Activated T-helper 9 cell treated with anti-CD3 and anti-CD28 coated beads, Interleukin-2, amount 50 U/mL, for 16 hours (primary cell): ENCODE results near the gene EIF4G3.
"Not testable (repeated sequence)": the region's sequence is repeated elsewhere in the genome, so short reads cannot be mapped to it uniquely, and the experiment has no call there.

Experiments used
- DNase-seq: peaks from one replicate; pipeline ENCODE4 v3.0.0-alpha.2; 2020; ENCODE audit warnings: low read depth

EIF4G3 gene, protein sequence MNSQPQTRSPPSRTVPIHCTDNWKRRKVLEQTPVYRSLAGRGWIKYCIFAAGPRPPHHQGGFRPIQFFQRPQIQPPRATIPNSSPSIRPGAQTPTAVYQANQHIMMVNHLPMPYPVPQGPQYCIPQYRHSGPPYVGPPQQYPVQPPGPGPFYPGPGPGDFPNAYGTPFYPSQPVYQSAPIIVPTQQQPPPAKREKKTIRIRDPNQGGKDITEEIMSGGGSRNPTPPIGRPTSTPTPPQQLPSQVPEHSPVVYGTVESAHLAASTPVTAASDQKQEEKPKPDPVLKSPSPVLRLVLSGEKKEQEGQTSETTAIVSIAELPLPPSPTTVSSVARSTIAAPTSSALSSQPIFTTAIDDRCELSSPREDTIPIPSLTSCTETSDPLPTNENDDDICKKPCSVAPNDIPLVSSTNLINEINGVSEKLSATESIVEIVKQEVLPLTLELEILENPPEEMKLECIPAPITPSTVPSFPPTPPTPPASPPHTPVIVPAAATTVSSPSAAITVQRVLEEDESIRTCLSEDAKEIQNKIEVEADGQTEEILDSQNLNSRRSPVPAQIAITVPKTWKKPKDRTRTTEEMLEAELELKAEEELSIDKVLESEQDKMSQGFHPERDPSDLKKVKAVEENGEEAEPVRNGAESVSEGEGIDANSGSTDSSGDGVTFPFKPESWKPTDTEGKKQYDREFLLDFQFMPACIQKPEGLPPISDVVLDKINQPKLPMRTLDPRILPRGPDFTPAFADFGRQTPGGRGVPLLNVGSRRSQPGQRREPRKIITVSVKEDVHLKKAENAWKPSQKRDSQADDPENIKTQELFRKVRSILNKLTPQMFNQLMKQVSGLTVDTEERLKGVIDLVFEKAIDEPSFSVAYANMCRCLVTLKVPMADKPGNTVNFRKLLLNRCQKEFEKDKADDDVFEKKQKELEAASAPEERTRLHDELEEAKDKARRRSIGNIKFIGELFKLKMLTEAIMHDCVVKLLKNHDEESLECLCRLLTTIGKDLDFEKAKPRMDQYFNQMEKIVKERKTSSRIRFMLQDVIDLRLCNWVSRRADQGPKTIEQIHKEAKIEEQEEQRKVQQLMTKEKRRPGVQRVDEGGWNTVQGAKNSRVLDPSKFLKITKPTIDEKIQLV (N-terminal part only)

DNA sequence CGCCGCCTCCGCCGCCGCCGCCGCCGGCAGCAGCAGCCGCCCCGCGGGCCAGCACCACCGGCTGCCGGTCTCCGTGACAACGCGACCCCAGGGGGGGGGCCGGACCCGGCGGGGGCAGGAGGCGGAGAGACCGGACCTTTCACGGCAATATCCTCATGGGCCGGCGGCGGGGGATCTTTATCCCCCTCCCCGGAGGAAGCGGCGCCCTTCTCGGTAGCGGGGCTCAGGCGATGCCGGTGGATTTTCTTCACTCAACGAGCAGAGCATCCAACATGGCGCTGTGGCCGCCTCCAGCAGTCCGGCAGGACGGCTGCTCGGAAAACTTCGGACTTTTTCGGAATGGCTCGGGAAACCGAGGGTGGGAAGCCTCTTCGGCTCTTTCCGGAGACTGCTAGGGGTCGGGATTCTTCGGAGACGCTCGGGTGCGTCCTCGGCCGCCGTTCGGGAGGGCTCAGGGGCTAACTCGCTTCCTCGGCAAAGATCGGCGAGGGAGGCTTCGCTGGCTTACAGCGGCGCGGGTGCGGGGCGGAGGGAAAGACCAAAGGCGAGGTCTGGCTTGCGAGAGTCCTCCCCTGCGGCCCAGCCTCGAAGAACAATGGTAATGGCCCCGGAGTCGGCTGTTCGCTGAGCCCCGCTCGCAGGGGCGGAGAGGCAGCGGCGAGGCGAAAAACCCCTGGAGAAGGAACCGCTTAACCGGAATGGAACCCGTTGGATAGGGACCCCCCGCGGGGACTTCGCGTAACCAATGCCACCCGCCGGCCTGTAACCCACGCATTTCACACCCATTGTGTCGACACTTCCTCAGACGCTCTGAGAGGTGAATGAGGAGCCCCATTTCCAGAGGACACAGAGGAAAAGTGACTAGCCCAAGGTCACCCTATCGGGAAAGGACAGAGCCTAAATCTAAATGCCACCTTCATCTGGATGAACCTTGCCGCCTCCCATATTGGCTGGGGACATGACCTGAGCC is at the start of gene EIF4G3:
TSS of gene EIF4G3 (minus strand) at position 312 of the 970 bp plus-strand sequence. CDS start 174,155 bp downstream, outside the sequence.
- DNase-seq, result peak; percentile 96

DNA sequence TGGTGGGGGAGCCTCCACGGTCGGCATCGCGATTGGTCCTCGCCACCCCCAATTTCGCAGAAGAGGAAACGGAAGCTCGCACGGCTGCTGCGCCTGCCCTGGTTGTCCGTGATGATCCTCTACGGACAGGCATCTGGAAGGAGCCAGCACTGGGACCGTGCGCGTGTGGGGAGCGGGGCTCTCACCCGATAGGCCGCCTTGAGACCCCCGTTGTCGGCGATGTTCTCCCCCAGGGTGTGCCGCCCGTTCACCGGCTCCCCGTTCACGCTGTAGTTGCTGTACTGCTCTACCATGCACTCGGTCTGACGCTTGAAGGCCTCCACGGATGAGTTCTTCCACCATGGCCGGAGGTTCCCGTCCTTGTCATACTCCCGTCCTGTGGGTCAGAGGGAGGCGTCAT is 48.4 kb upstream of the EIF4G3 start:
- no peak for DNase-seq

DNA sequence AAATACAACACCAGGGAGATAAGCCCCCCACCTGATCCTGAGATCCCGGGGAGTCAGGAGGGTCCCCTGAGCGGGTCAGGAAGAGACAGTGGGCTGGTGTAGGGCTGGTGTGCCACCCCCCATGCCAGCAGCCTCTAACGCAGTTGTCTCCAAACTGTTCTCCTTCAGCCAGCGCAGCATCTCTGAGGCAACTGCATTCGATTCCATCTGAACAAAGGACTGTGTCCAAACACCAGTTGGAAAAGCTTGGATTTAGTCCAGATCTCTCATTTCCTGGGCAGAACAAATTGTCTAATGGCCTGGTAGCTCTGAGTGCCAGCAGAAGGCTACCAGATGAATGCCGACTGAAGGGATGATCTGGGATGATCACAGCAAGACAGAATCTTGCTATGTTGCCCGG is 44.1 kb upstream of the EIF4G3 start:
- DNase-seq, result no peak

DNA sequence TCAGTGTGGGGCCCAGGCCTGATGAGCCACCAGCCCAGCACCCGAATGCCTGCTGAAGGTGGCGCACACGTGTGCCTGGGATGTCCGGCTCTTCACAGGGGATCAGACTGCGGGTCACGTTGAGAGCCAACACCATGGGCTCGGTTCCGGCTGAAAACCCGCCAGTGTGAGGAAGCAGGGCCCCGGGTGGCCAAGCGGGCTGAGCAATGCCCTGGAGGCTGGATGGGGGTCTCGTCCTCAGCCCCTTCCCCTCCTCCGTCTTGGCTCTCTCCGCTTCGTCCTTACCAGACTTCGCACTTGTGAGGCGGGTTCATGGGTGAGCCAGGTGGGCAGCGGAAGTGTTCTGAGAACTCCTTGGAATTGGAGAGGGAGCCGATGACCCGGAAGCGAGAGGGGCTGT is 43.0 kb upstream of the EIF4G3 start:
- no peak for DNase-seq

DNA sequence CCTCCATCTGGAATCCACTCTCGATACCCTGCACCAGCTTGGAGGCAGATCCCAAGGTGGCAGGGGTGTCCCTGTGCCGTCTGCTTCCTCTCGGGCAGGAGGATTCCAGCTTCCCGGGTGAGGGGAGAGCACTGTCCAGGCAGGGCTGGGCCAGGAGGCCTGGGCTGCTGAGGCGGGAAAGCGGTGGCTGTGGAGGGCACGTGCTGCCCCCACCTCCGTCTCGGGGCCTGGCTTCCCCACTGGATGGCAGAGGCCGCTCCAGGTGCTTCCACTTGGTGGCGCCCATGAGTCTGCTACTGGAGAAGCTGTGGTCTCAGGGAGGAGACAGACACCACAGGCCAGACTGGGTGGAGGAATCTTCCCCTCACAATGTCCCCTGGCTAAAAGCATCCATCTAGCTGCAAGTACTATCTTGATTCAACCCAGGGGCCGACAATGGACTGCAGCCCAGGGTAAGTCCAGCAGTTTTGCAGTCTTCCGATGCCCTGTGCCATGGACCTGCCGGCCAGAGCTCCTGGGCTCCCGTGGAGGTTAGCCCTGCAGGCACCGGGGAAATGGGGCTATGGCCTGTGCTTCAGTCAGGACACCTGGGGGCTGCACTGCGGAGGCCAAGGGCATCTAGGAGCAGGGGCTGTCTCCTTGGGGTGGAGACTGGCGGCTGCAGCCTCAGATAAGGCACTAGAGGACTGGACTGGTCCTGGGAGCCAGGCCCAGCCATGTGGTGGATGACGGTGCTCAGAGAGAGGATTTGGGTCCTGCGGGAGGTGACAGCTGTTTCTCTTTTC is 41.3 kb upstream of the EIF4G3 start:
- DNase-seq, result no peak

DNA sequence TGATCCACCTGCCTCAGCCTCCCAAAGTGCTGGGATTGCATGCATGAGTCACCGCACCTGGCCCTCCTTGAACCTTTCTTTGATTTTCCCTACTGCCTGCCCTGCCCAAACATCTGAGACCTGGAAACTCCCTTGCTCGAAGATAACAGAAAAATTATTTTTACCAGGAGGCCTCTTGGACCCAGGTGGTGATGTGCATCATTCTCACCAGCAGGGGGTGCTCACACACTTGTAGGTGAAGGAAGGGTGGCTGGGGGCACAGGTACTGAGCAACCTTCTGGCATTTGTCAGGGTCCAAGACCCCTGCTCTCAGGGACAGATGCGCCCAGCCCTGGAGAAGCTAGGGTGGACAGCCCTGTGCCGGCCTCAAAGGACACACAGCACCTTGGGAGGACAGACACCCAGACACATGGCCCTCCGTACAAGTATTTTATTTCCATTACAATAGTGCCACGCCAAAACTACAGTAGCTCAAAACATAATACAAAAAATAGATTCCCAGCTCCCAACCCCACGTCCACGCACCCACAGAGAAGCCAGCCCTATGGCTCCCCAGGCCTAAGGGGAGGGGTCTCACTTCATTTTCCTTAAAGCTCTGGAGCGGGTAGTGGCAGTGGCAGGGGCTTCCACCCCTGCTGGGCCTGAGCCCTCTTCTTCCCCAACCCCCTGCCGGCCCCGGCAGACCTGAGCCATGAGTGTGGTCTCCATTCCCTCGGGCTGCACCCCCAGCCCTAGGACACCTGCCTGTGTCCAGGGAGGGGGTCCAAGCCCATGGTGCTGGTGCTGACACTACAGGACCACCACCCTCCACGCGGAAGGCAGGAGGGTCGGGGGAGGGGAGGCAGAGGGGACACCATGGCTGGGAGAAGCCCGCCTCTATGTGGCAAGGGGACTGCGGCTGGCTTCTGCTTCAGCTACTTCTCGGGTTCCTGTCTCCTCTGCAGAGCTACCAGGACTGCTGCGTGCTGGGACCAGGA is 40.4 kb upstream of the EIF4G3 start:
- peak; percentile 43 for DNase-seq

DNA sequence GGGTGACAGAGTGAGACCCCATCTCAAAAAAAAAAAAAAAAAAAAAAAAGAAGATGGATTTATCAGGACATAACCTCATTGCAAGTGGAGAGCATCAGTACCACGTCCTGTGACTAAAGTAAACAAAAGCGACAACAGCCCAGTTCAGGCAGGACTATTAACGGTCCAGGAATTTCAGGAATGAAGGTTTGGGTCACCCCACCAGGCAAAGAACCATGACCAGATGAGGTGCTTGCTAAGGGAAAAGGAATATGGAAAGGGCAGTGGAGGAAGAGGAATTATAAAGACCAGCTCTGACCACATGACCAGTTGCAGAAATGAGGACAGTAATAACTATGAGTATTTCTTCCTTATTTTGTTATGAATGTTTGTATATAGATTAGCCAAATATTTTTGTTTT is 35.4 kb upstream of the EIF4G3 start:
- no peak for DNase-seq

DNA sequence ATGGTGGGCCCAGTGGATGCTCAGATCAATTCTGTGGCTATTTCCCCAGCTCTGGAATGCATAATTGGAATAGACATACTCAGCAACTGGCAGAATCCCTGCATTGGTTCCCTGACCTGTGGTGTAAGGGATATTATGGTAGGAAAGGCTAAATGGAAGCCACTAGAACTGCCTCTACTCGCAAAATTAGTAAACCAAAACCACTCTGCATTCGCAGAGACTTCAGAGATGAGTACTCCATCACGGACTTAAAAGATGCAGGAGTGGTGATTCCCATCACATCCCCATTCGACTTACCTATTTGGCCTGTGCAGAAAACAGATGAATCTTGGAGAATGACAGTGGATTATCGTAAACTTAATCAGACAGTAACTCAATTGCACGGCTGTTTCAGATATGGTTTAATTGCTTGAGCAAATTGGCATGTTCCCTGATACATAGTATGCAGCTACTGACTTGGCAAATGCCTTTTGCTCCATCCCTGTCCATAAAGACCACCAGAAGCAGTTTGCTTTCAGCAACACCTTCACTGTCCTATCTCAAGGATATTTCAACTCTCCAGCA is 31.5 kb upstream of the EIF4G3 start:
- DNase-seq, result not testable (repeated sequence)

DNA sequence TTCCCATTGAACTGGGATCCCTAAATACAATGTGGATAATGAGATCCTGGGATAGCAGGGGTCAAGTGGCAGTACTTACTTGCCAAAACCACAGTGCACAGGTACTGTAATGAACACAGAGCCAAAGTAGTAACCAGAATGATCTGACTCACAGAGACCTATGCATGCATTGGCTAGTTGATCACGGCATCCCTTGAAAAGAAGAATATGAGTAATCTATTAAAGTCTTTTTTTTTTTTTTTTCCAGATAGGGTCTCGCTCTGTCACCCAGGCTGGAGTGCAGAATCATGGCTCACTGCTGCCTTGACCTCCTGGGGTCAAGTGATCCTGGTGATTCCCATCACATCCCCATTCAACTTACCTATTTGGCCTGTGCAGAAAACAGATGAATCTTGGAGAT is 29.4 kb upstream of the EIF4G3 start:
- no peak for DNase-seq

DNA sequence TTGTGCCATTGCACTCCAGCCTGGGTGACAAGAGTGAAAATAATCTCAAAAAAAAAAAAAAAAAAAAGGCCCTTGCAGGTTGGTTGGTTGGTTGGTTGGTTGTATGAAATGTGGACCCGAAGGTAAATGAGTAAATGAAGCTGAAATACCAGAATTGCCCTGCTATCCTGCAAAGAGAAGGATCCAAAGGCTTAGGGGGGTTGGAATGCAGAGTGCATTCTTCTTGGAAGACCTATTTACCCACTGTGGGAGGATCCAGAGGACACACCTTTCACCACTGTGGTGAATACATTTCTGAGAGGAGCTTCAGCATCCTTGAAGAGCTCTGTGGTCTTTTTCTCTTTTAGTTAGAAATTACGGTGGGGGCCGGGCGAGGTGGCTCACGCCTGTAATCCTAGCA is 28.7 kb upstream of the EIF4G3 start:
- no peak for DNase-seq

DNA sequence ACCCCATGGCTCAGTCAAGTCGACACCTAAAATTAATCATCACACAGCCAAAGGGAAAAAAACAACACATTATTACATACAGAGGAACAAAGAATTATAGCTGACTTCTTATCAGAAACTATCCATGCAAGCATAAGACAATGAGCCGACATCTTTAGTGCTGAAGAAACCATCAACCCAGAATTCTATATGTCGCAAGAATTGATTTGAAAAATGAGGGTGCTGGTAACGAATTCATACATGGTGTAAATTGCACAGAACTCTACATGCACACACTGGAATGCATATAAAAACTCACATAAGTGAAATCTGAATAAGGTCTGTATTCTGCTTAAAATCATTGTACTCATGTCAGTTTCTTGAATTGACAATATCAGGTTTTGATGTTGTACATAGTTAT is 25.0 kb upstream of the EIF4G3 start:
- DNase-seq, result no peak

DNA sequence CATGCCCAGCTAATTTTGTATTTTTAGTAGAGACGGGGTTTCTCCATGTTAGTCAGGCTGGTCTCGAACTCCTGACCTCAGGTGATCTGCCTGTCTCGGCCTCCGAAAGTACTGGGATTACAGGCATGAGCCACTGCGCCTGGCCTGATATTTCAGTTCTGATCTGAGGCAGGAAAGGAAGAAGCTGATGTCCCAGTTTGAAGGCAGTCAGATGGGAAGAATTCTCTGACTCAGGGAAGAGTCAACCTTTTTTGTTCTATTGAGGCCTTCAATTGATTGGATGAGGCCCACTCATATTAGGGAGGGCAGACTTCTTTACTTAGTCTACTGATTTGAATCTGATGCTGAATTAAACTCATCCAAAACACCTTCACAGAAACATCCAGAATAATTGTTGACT is 24.5 kb upstream of the EIF4G3 start:
- not testable (repeated sequence) for DNase-seq

DNA sequence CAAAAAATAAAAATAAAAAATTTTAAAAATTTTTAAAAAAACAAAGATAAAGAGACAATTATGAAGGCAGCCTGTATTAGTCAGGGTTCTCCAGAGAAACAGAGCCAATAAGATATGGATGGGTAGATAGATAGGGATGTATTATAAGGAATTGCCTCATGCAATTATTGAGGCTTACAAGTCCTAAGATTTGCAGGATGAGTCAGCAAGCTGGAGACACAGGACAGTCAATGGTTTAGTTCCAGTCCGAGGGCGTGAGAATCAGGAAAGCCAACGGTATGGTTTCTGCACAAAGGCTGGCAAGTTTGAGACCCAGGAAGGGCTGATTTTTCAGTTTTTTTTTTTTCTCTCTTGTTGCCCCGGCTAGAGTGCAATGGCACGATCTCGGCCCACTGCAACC is 24.1 kb upstream of the EIF4G3 start:
- no peak for DNase-seq

DNA sequence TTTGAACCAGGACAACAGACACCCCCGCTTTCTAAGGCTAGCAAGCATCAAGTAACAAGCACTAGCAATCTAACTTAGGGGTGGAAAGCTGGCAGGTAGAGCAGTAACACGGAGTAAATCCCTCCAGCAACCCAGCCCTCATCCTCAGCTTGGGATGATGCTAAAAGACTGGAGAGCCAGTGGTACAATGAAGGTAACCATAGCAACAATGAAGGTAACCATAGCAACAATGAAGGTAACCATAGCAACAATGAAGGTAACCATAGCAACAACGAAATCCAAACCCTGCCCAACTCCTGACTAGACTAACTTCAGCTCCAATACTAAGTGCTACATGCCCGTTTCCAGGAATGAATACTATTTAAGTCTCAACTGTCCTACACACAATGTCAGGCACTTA is 22.2 kb upstream of the EIF4G3 start:
- DNase-seq, result no peak

DNA sequence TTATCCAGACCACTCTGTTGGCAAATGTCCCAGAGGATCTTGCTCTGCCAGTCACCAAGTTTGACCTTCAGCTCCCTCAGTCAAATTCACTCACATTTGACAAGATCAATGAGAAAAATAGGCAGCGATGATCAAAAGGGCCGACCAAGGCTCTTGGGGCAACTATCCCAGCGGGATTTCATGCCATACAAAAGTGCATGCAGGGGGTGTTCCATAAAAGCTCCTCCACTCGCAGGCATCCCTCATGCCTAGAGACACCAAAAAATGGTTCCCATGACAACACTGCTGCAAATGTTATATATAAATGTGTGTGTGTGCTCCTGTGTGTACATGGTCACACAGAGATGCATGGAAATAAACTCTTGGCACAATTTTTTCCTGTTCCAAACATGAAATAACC is 16.2 kb upstream of the EIF4G3 start:
- no peak for DNase-seq

DNA sequence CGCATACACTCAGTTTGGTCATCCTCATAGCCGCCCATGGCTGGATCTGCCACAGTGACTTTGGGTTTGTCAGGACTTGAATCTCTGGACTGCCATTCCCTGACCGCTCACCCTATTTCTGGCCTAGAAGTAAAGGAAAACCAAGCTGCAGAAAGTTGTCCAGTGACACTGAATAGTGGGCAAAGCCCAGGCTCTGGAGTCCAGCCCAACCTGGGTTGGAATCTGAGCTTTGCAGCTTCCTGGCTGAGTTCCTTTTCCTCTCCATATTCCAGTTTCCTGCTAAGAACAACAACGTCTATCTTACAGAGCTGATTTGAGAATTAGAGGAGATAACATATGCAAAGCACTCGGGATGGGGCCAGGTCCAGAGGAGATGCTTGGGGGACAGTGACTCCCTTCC is 15.6 kb upstream of the EIF4G3 start:
- DNase-seq, result no peak

DNA sequence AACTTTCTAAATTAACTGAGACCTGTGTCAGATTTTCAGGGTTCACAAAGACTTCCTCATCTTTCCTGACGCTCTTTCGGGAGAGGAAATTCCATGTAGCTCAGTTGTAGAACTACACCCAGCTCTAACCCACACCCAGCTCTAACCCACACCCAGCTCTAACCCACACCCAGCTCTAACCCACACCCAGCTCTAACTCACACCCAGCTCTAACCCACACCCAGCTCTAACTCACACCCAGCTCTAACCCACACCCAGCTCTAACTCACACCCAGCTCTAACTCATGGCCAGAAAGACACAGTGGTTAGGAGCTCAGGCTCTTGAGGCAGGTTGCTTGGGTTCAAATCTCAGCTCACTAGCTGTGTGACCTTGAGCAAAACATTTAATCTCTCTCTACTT is 14.1 kb upstream of the EIF4G3 start:
- not testable (repeated sequence) for DNase-seq

DNA sequence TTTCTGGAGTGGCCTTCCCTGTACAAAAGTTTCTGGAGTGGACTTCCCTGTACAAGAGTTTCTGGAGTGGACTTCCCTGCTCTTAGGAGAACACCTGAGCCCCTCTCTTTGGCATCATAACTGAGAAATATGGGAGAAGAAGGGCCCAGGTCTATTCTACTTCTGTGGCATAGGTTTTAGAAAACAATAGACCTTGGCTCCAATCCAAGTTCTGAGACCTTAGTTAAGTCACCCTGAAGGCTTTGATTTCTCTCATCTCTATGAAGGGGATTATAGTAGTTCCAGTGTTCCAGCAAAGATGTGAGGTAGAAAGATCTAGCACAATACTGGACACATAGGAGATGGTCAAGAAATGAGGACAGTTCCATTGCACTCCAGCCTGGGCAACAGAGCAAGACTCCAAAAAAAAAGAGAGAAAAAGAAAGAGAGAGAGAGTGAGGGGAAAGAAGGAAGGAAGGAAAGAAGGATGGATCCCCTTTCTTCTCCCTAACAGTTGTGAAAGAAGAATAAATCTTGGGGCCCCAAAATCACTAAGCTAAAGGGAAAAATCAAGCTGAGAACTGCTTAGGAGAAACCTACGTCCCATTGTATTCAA is 13.3 kb upstream of the EIF4G3 start:
- no peak for DNase-seq

DNA sequence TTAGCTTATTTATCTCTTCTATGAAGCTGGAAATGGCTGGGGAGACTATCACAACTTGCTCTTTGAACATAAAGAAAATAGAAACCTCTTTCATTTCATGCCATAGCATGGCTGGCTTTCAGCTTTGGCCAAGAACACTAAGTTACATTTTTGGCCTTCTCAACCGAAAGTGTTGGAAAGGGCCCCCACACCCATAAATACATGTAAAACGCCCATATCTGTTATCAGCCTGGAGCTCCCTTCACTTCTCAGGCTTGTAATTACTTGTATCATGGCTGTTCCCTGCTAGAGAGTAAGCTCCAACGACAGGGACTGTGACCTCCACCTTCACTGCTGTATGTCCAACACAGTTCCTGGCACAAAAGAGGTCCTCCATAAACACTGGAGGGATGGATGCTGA is 12.7 kb upstream of the EIF4G3 start:
- no peak for DNase-seq
